ENCODE data around the gene ACER3. TPM values are rescaled to one million over a fixed set of nuclear protein-coding genes. Genes with fewer than 3 reads are reported as not detected.

ACER3 gene
- total and polyA plus RNA-seq, 11 donors, result 3.2 to 17.0 (median 9.8) TPM

DNA sequence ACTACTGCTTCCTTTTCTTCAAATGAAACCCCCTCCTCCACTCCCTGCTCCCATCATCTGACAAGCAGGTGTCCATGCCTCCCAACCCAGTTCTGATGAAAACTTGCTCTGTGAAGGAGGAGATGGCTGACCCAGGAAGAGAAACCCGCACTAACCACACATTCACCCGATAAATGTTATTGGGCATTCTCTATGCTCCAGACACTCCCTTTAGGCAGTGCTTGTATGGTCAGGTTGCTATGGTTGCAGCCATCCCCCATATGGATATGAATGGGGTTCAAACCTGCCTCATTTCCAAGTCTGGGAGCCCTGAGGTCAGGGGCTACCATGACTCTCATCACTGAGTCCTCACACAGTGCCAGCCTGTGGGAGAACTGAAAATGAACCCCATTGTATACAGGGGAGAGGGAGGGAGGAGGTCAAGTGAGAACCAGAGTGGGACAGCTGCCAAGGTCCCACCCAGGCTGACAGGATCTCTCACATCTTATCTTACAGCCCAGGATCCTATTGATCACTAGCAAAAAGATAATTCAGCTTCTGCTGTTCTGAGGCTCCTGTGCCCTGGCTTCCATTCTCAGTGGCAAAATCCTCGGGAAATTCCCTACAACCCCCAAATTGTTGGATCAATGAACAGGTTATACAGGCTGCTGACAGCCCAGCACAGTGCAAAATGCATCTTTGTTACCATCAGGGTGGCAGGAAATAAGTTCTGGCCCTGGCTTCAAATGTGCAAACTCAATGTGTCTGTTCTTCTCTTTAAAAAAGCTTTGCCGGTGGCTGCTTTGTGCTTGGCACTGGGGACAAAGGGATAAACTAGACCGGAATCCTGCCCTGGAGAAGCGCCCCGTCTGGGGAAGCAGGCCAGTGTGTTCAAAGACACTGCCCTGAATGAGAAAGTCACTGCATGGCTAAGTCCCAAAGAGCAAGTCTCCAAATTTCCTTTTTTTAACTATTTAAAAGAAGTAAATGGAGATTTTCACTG, 22.7 kb upstream of the ACER3 start:
- Histone ChIP-seq H3K9me3 (no peaks in the 10 kb centered on the region), H3K27ac (peak overlapping the region in 10 of 12 donors; percentile 6 to 55 (median 34)), H3K4me3 (no peak overlapping the region), H3K36me3 (no peaks in the 10 kb centered on the region), H3K4me1 (peaks cover 0 to 34% (median 16%) of the 10 kb centered on the region in 12 donors), H3K27me3 (no peaks in the 10 kb centered on the region)
- no peak for TF ChIP-seq POLR2A (IDR thresholded peaks at IDR 0.05)
- TF ChIP-seq, protein P1, sequence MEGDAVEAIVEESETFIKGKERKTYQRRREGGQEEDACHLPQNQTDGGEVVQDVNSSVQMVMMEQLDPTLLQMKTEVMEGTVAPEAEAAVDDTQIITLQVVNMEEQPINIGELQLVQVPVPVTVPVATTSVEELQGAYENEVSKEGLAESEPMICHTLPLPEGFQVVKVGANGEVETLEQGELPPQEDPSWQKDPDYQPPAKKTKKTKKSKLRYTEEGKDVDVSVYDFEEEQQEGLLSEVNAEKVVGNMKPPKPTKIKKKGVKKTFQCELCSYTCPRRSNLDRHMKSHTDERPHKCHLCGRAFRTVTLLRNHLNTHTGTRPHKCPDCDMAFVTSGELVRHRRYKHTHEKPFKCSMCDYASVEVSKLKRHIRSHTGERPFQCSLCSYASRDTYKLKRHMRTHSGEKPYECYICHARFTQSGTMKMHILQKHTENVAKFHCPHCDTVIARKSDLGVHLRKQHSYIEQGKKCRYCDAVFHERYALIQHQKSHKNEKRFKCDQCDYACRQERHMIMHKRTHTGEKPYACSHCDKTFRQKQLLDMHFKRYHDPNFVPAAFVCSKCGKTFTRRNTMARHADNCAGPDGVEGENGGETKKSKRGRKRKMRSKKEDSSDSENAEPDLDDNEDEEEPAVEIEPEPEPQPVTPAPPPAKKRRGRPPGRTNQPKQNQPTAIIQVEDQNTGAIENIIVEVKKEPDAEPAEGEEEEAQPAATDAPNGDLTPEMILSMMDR (IDR thresholded peaks at IDR 0.05), result no peak
- intact Hi-C loops (cut with DNase I), result loop anchor here in 3 of 10 donors (1.0 to 2.0 kb wide), 2 partner anchors 27 to 31 kb away; no protein-coding TSS in a partner anchor
- ATAC-seq, result peak in 1 of 4 donors; percentile 25
- WGBS, 4 donors, result 53 to 66% (median 60%) methylated on average over 6 to 7 of the region's 7 CpGs
- DNase-seq, result no peak

DNA sequence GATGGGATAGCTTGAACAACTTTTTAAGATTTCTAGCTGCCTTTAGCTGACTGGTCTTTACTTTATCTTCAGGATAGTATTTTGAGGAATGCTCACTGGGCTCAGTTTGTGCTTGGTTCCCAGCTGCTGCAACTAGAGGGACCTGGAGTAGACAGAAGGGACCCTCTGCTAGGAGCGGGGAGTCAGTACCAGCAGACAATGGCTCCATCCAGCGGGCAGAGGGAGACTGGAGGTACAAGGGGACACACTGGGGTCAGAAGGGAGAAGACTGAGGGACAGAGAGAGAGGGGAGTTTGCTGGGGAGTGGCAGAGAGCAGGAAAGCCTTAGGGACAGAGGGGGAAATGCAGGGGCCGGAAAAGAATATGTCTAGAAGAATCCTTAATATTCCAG, 22.0 kb upstream of the ACER3 start:
- ATAC-seq (peak in 3 of 4 donors; percentile 50 to 74 (median 64)), DNase-seq (peak in 2 of 5 donors; percentile 21 to 34)
- intact Hi-C loops (cut with DNase I), result loop anchor here in 1 of 10 donors (1.0 kb wide), 1 partner anchor 31 kb away; no protein-coding TSS in a partner anchor
- no peaks in the 10 kb centered on the region for H3K36me3 ChIP-seq
- peak overlapping the region in 8 of 12 donors; percentile 6 to 55 (median 29) for H3K27ac ChIP-seq
- no peaks in the 10 kb centered on the region for H3K9me3 ChIP-seq
- no peak for TF ChIP-seq POLR2A (IDR thresholded peaks at IDR 0.05)
- TF ChIP-seq, protein P1 (IDR thresholded peaks at IDR 0.05), result peak in 9 of 12 donors; percentile 23 to 54 (median 36)
- H3K4me3 ChIP-seq, result no peak overlapping the region
- WGBS, 4 donors, result 56 to 69% (median 63%) methylated on average over 3 of the region's 3 CpGs
- H3K4me1 ChIP-seq, result peaks cover 0 to 34% (median 16%) of the 10 kb centered on the region in 12 donors
- no peaks in the 10 kb centered on the region for H3K27me3 ChIP-seq

DNA sequence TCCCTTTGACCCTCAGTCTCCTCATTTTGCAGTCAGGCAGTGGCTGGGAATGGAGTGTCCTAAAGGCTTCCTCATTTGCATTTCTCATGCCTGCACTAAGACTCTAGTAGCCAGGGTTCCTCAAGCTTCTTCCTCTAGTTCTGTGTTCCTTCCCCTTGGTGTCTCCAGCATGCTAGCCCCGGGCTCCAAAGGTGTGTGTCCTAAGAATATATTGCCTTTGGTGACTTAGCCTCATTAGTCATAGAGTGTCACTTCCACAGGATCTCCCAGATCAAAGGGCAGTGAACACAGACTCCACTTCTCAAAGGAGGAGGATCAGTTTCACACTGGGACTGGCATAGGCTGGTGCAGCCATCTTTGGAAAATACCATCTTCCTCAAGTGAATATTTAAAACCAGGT, 21.4 kb upstream of the ACER3 start:
- H3K27me3 ChIP-seq, result no peaks in the 10 kb centered on the region
- DNase-seq (no peak), ATAC-seq (peak in 2 of 4 donors; percentile 12 to 43)
- intact Hi-C loops (cut with DNase I), result no loop called here
- no peaks in the 10 kb centered on the region for H3K9me3 ChIP-seq
- peaks cover 0 to 34% (median 16%) of the 10 kb centered on the region in 12 donors for H3K4me1 ChIP-seq
- TF ChIP-seq, protein P1 (IDR thresholded peaks at IDR 0.05), result no peak
- no peak for TF ChIP-seq POLR2A (IDR thresholded peaks at IDR 0.05)
- no peak overlapping the region for H3K27ac ChIP-seq
- no peaks in the 10 kb centered on the region for H3K36me3 ChIP-seq
- H3K4me3 ChIP-seq, result no peak overlapping the region
- WGBS, 4 donors, result 50 to 80% (median 59%) methylated on average over 1 of the region's 1 CpG

DNA sequence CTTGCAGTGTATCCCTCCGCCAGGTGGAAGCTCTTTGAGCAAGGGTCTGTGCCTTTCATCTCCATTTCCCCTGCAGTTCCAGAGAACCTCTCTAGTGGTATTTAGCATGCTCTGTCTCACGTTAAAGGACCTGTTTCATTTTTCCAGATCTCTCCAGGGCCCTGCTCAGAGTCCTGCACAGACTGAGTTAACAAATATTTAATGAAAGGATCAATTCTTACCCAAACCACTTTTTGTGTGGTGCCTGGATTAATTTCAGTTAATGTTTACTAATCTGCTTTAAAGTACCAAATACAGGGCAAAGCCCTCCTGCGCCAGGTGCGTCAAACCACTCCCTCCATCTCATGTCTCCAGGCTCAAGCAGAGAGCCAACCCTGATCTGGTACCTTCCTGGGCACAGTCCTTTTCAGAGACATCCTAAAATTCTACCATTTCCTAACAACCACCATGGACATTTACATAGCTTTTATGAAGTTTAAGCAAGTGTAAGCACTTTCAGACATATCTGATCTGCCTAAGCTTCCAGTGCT, 18.7 kb upstream of the ACER3 start:
- 84 to 88% (median 87%) methylated on average over 4 of the region's 4 CpGs for WGBS, 4 donors
- intact Hi-C loops (cut with DNase I), result no loop called here
- Histone ChIP-seq H3K27ac (no peak overlapping the region), H3K4me1 (peaks cover 0 to 22% (median 7%) of the 10 kb centered on the region in 12 donors), H3K4me3 (no peak overlapping the region), H3K9me3 (no peaks in the 10 kb centered on the region), H3K36me3 (no peaks in the 10 kb centered on the region), H3K27me3 (no peaks in the 10 kb centered on the region)
- TF ChIP-seq POLR2A (IDR thresholded peaks at IDR 0.05), result no peak
- TF ChIP-seq, protein P1 (IDR thresholded peaks at IDR 0.05), result no peak
- no peak for DNase-seq
- no peak for ATAC-seq

Measured in heart left ventricle (tissue), 16 donors.